ENCODE measurements around the gene FIGNL1.

FIGNL1 gene

DNA sequence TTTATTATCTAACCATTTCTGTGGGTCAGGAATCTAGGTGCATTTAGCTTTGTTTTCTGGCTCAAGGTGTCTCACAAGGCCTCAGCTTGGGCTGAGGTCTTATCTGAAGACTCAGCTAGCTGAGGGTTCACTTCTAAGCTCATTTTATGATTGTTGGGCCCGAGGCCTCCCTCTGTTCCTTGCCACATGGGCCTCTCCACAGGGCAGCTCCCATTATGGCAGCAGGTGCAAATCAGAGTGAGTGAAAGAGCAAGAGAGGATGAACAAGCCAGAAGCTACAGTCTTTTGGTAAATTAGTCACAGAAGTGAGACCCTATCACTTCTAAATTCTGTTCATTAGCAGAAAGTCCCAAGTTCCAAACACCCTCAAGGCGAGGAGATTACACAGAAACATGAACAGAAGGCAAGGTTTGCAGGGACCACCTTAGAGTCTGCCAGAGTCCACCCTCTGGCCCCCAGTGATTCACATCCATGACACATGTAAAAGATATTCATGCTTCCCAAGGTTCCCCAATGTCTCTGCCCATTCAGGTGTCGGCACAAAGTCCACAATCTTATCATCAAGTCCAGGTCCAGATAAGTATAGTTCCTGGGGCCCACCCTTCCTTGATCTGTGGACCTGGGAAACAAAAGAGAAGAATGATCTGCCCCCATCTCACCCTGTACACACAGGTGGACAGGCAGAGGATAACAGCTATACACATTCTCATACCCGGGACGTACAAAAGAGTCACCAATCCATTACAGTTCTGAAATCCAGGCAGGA, 23.7 kb downstream of the FIGNL1 start:
- DNase-seq, result no peak

- no peak for DNase-seq
Observed at GRCh38 chr7:50425318-50425717, 24.8 kb downstream of the FIGNL1 start.

DNA sequence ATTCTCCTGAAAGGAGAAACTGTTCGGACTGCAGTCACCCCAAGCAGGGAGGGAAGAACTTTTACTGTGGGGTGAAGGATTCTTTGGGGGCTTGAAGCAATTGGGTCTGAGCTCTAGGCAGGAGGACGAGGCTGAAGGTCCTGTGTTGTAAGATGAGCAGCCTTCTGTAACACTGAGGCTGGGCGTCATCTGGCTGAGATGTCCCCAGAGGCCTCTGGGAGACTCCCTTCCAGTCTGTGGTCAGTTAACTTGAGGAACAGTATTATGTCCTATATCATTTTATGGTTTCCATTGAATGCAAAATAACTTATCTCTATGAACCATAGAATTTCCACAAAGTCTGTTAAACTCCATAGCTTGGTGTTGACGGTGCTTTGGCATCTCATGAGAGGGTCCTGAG, 26.3 kb downstream of the FIGNL1 start:
- DNase-seq, result no peak

- peak; percentile 35 for DNase-seq
Observed at GRCh38 chr7:50422858-50423257, 27.3 kb downstream of the FIGNL1 start.

GRCh38 chr7:50421043-50421442, 29.1 kb downstream of the FIGNL1 start:
- DNase-seq, result no peak

DNA sequence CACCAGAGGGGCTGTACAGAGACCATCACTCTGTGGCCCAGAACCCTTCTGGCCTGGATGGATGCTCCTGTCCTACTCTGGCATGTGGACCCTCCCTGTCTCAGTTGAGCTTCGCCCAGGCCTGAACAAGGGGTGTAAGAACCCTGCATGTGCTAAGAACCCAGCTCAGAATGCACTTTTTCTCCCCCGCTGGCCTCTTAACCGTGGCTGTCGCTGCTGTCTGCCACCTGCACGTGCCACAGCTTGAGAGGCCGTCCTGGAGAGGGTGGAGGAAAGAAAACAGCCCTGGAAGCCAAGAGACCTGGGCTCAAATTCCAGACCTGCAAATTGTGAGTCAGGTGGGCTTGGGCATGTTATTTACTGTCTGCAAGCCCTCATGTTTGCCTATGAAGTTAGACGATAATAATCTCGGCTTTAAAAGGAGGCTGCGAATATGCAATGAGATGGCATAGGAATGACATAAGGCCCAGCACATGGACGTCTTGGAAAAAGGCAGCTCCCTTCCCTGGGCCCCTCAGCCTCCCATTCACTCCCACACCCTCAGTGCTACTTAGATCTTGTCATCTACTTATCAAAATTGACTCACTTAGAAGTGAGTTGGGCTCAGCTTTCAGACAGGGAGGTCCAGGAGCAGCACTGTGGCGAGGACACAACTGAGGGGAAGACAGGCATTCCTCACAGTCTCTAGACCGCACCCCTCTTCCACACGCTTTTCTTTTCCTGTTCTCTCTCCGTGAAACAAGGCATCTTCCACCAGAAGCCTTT, 31.4 kb downstream of the FIGNL1 start:
- peak; percentile 55 for DNase-seq

GRCh38 chr7:50418086-50418515, 32.0 kb downstream of the FIGNL1 start:
- peak; percentile 88 for DNase-seq

DNA sequence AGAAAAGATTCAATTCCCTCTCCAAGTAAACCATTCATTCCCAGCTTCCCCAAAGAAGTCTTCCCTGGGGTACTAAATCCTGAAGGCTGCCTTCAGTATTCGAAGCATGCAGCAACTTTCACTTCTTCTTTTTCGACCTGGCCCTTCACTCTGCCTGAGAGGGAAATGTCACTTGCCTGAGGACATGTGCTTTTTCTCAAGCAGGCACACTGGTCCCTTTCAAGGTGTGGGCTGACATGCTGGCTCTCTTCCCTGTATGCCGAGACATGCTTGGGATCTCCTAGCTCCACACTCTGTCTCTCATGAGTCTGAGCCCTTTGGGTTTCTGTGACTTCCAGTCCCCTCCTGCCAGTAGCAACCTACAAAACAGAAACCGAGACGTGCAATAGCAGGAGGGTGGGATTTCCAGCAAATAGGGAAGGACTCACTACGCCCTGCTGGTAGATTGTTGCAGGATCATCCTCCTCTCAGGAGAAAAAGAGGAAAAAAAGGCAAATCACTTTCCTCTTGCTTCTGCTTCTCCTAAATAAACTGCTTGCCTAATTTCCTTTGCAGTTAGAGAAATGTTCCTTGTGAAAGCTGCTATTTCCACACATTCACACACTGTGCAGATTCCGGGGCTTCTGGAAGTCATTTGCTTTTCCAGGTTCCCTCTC, 33.5 kb downstream of the FIGNL1 start:
- DNase-seq, result no peak

DNA sequence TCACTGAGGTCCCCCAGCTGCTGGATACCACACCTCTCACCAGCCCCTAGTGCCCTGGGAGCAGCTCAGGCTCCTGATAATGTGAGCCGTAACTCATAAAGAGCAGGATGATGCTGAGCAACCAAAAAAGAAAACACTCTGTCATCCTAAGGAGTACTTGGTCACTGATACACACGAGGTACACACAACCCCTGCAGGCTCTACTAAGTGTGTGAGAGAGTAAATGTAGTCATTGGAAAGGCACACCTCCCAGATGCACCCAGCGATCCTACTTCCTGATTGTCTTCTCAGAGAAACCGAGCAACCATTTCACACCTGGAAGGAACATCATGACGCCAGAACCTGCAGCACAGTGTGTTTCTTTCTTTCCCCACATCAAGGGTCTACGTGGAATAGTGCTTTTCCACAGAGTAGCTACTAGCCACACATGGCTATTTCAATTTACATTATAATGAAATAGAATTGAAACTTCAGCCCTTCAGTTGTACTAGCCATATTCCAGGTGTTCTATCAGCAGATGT, 34.2 kb downstream of the FIGNL1 start:
- DNase-seq, result no peak

GRCh38 chr7:50413561-50413960, 36.6 kb downstream of the FIGNL1 start:
- no peak for DNase-seq

DNA sequence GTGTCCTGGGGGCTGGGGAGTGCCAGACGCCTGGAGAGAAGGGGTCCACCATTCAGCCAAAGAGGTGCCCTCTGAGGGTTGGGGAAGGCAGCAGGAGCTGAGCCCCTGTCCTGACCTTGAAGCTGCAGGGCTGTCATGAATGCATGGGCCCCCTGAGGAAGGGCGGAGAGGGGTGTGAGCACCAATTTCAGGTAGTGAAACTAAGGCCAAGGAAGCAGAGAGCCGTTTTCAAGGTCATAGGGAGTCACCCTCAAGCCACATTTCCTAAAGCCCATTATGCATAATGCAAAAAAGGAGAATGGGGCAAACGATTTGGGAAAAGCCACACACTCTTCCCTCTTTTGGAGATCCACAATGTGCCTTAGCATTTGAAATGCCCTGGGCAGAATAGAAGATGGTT, 37.2 kb downstream of the FIGNL1 start:
- no peak for DNase-seq

DNA sequence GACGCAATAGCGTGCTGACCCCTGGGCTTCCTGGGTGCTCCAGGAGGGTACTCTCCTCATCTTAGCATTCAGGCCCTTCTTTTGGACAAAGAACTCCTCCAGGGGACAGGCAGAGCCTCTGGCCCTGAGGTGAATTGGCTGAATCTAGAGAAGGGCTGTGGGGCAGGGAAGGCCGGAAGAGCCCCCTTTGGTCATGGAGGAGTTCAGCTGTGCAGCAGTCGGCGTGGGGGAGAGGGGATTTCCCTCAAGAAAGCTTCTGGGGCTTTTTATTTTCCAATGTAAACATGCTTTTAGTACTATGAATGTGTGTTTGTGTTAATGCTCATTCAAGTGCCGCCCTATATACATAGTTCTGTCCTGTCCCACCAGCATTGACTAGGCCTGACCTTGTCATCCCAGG, 38.8 kb downstream of the FIGNL1 start:
- DNase-seq, result no peak

GRCh38 chr7:50409856-50410745, 40.0 kb downstream of the FIGNL1 start:
- no peak for DNase-seq

GRCh38 chr7:50406935-50407334, 43.2 kb downstream of the FIGNL1 start:
- no peak for DNase-seq

GRCh38 chr7:50405221-50405620, 44.9 kb downstream of the FIGNL1 start:
- no peak for DNase-seq

GRCh38 chr7:50404392-50404791, 45.8 kb downstream of the FIGNL1 start:
- DNase-seq, result no peak

DNA sequence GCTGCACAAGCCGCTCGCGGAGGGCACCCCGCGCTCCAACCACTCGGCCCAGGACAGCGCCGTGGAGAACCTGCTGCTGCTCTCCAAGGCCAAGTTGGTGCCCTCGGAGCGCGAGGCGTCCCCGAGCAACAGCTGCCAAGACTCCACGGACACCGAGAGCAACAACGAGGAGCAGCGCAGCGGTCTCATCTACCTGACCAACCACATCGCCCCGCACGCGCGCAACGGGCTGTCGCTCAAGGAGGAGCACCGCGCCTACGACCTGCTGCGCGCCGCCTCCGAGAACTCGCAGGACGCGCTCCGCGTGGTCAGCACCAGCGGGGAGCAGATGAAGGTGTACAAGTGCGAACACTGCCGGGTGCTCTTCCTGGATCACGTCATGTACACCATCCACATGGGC, 50.0 kb downstream of the FIGNL1 start:
- no peak for DNase-seq

DNA sequence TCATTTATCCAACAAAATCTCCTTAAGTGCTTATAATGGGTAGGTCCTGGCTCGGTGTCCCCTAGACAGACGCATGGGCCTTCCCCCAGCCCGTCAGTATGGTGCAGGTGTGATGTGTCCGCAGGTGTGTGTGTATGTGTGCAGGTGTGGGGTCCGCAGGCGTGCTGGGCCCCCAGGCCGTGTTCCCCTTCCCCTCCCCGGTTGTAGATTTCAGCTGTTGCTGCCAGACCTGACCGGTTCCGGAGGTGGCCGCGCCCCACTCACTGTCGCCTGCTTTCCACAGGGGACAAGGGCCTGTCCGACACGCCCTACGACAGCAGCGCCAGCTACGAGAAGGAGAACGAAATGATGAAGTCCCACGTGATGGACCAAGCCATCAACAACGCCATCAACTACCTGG, 50.5 kb downstream of the FIGNL1 start:
- no peak for DNase-seq

DNA sequence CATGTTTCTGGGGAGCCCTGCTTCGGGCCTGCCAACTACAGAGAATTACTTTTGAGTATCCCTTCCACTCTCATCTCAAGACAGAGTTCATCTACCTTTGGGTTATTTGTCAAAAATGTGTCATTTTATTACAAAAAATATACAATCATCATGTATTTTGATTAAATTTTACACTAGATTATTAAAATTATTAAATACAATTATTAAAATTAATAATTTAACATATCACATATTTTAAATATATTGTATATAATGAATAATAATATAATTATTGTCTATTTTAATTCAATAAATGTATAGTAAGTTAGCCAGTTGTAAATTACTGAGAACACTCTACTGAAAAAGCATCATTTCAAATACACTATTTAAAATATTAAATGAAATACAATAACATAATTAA, 50.9 kb downstream of the FIGNL1 start:
- DNase-seq, result no peak

GRCh38 chr7:50397971-50398324, 52.2 kb downstream of the FIGNL1 start:
- no peak for DNase-seq

DNA sequence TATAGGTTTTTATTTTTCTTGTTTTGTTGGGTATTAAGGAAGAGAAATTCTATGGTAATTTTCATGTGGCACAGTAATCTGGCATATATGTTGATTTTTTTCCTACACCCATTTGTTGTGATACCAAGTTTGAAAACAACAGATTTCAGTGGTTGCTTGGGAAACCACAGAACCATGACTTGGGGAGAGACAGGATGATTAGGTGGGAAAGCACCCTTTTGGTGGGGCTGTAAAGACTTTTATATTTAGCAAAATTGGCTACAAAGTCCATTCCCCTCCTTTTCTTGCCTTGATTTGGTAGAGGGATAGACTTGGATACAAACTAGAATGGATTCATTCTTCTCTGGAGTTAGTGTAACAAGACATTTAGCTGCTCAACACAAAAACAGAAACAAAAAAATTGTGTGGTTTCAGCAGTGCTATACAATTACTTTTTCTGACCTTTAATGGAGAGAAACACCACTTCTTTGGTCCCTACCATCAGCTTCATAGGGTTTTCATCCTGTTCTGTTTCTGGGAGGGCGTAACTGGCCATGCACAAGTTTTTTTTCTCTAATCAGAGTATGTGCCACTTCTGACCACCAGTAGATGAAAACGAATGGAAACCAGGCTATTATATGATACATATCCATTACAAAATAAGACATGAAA, 52.7 kb downstream of the FIGNL1 start:
- no peak for DNase-seq

- no peak for DNase-seq
Observed at GRCh38 chr7:50396856-50397255, 53.3 kb downstream of the FIGNL1 start.

Data from NCI-H510A treated with DMSO at 0.1 percent for 48 hours (cell line).